NCI-H2196 treated with DMSO at 0.1 percent for 48 hours (cell line): Measurements from ENCODE around the gene BPIFB6.
"Not testable (repeated sequence)": the region's sequence is repeated elsewhere in the genome, so short reads cannot be mapped to it uniquely, and the experiment has no call there.

Source experiments
- DNase-seq: peaks from one replicate; lab custom pipeline; 2025; ENCODE audit not compliant: unreplicated experiment; lab: John Stamatoyannopoulos, UW

The BPIFB6 gene

DNA sequence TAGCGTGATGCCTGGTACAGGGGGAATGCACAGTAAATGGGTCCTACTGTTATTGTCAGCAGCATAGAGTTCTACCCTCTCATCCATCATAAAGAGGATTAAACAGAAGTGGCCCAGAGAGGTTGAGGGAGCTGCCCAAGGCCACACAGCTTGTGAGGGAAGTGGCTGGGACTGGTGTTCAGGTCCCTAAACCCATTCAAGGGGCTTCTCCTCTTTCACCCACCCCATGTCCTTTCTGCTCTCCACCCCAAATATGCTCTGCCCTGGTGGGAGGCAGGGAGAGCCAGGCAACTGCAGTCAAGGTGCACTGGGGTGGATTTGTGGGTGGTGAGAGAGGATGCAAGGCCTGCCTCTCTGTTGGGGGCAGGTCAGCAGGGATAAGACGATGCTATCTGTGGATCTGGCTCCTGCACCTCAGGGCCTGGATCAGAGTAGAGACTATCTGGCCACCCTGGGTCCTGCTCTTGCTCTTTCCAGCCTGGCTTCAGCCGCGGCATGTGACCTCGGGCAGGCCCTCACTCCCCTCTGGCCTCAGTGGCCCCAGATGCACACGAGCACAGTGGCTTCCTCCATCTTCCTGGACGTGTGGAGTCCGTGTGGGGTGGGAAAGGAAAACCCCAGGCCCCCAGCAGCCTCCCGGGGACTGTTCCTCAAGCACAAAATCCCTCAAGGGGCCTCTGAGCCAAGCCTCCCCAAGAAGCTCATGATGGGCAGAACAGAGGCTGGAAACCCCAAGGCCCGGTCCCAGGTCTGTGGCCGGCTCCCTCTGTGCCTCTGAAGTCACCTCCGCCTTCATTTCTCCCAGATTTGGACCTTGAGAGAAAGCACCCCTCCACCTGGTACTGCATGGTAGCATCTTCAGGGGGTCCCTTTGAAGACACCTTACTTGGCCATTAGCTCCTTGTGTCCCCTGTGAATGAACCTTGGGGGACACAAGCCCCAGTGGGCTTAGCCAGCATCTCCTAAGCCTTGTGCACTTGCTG is 3.4 kb upstream of the BPIFB6 start:
- no peak for DNase-seq

DNA sequence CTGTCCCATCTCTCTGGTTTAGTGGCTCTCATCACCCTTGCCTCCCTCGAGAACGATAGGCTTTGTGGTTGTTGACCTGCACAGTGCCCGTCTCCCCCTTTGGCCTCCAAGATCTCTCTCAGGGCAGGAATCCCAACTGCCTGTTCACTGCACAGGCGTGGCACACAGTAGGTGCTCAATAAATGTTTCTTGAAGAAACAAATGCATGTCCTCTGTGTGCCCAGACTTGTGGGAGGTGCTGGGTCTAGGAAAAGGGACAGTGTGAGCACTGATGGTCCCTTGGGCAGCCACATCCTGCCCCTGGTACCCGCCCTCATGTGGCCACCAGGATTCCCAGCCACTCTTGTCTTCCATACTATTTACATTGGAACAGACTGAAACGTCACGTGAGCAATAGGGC is 2.6 kb upstream of the BPIFB6 start:
- no peak for DNase-seq

DNA sequence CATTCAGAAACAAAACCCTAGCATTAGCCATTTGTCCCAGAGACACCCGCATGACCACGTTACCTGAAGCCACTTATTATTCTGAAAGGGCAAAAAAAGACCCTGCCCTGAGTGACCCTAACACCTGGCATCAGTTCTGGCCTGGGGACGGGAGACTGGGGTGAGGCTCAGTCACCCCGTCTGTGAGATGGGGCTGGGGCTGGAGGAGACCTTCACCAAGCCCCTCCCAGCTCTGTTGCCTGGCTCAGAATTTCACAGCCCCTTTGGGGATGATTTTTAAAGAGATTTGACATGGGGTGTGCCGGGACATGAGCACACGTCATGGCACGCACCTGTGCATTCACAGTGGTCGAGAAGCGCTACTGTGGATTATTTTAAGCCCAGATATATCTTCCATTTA is 1.4 kb upstream of the BPIFB6 start:
- no peak for DNase-seq

DNA sequence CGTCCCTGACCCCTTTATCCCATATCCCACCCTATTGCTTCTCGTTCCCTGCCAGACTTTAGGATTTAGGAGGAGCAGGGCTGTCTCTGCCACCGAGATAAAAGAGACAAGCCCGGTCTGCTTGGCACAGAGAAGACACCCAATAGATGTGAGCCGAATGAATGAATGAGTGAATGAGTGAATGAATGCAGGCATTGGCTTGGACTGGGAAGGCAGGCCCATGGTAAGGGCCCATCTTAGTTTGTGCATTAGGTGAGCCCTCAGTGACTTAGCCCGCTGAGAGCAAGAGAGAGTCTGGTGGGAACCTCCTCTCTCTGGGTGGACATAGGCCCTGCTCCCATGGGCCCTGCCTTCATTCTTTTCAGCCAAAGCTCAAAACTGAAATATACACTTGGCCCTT is 879 bp upstream of the BPIFB6 start:
- DNase-seq, result no peak

DNA sequence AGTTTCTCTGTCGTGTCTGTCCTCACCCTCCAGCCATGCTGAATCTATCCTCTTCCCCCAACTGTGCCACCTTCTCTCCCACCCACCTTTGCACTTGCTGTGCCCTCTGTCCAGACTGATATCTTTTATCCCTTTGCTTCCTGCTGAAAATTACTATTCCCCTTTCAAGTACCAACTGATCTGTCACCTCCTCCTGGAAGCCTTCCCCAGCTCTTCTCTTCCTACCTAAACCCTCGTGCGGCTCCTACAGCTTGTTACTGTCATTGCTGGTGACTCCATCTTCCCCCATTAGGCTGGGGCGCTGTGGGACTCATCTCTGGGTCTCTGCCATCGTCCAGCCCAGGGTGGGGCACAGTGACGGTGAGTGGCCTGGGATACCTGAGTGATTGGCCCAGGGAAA is 1.1 kb downstream of the BPIFB6 start:
- DNase-seq, result no peak

DNA sequence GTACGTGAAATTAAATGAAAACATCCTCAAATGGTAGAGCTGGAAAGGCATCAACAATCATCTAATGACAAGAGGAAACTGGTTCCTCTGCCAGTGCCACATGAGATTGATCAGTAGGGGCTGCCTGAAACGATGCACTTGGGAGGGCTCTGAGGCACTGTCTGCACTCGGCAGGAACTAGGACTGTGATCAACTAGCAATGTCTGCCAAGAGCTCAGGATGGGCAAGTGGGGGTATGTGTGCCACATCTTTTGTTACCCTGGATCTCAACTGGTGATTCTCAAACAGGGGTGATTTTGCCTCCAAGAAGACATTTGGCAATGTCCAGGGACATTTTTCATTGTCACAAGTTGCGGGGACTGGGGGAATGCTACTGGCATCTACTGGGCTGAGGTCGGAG is 1.9 kb downstream of the BPIFB6 start:
- no peak for DNase-seq

DNA sequence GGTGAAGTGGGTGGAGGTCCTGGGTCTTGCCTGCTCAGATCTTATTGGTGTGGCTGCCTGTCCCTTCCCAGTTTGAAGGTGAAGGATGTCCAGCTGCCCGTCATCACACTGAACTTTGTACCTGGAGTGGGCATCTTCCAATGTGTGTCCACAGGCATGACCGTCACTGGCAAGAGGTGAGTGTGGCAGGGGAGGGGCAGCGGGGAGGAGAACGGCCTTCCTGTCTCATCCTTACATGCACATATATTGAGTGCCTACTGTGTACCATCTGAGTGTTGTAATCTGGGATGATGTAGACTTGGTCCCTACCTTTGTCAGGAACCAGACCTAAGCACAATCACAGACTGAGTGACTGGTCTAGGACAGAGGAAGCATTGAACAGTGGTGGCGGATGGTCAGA is 2.7 kb downstream of the BPIFB6 start:
- DNase-seq, result no peak

DNA sequence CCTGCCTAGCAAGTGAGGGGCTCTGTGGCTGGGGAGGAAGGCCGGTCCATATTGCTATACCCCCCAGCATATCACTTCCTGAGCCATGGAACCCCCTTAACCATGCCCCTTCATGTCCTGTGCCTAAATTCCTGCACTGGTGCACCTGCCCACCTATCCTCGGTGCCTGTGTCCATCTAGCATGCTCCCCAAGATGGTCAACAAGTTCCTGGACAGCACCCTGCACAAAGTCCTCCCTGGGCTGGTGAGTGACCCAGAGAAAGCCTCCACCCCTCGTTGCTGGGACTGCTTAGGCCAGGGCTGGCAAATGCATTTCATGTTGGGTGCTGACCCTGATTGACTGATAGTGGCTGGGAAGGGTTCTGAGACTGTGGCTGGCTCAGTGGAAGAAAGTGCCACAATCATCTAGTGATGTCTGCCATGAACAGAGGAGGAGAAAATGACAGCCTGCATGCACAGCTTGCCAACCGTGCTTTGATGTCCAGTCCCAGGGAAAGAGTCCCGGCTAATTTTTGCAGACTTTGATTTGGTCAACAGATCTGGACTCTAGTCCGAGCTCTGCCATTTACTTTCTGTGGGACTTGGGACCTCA is 3.5 kb downstream of the BPIFB6 start:
- no peak for DNase-seq

DNA sequence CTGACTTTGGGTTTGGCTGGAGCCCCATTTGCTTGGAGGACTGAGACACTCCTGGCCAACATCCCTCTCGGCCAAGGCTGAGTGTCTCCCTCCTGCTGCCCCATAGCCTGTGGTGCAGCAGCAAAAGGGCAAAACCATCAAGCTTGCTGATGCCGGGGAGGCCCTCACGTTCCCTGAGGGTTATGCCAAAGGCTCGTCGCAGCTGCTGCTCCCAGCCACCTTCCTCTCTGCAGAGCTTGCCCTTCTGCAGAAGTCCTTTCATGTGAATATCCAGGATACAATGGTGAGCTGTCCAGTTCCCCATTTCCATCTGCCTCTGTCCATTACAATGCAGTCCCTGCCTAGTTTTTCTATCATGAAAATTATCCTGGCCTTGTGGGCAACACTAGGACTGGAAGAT is 6.0 kb downstream of the BPIFB6 start:
- DNase-seq, result no peak

DNA sequence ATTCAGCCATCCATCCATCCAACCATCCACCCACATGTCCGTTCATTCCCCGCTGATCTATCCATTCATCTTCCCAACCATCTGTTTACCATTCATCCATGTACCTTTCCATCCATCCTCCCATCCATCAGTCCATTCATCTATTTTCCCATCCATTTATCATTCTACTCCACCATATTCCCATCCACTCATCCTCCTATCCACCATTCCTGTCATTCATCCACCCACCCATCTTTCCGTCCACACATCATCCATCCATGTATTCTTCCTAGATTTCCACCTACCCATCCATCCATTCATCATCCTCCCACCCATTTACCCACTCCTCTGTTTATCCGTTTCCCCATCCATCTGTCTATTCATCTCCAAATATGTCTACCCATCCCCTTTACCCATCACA is 6.8 kb downstream of the BPIFB6 start:
- no peak for DNase-seq

DNA sequence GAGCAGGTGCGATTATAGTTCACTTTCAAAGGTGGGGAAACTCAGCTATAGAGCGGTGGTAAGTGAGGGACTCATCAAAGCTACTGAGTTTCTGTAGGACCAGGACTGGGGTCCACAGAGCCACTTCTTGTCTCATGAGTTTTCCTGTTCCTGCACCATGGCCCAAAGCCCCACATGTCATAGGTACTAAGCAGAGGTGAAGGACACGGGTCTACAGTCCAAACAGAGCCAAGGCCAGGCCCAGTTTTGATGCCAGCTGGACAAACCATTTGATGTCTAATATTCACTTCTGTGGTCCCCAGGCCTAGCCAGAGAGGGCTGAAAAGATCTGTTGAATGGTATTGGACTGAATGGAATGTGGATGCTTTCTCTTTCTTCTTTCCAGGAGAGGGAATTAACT is 11.0 kb downstream of the BPIFB6 start:
- no peak for DNase-seq

DNA sequence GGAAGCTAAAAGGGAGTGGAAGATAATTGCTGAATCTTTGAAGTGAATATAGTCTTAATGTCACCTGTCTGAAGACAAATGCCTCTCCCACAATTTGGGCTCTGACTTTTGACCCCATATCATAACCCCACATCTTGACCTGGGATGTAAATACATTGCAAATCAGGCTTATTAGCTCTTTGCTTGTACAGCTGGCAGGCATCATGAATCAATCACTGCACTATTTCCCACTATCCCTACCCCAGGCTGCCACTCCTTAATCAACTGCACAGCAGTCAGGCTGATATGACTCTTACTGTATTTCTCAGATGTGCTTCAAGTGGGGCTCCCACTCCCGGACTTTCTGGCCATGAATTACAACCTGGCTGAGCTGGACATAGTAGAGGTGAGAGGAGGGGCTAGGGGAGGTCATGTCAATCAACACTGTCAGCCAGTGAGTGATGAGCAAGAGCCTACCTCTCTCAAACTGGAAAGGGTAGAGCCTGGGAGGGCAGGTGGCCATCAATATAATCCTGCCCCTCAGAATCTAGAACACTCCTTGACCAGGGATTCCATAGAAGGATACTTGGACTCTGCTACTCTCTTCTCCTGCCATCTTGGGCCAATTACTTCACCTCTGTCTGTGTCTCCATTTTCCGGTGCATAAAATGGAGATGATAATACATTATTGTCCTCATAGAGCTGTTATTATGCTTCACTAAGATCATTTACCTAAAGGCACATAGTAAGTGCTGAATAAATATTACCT is 11.7 kb downstream of the BPIFB6 start:
- no peak for DNase-seq

DNA sequence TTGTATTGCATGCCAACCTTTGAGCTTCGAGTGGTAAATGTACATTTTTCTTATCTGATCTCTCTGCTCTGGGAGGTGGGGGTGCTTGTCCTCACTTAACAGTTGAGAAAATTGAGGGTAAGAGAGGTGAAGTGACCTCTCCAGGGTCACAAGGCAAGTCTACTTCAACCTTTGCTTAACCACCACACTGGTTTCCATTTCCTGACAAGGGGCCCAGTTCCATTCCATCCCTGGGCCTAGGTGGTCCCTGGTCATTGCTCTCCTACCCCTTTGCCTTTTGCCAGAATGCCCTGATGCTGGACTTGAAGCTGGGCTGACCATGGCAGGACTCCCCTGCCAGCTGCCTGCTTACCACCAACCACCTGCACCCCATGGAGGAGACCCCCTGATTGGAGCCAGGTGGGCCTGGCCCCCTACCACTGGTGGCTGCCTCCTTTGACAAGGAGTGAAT is 12.3 kb downstream of the BPIFB6 start:
- no peak for DNase-seq

DNA sequence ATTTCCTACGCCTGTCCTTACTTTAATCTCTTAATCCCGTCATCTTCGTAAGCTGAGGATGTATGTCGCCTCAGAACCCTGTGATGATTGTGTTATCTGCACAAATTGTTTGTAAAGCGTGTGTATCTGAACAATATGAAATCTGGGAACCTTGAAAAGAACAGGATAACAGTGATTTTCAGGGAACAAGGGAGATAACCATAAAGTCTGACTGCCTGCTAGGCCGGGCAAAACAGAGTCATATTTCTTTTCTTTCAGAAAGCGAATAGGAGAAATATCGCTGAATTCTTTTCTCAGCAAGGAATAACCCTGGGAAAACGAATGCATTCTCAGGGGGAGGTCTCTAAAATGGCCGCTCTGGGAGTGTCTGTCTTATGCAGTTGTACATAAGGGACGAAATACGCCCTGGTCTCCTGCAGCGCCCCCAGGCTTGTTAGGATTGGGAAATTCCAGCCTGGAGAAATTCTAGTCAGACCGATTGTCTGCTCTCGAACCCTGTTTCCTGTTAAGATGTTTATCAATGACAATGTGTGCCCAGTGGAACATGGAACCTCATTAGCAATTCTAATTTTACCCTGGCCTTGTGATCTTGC is 13.8 kb downstream of the BPIFB6 start:
- not testable (repeated sequence) for DNase-seq

DNA sequence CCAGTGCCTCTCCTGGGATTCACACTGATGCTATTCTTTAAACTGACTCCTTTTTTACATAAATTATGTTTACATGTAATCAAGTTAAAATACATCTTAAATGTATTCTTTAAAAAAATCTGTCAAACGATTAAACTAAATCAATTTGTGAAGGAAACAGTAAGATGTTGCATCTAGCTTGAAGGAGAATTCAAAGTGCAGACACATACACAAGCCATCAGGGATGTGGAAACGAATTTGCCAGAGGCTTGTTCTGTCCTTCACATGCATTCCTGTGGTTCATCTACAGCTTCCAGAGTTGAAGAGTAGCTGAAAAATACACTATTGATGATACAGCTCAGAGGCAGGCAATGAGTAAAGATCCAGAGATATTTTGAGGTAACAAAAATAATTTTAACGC is 15.0 kb downstream of the BPIFB6 start:
- no peak for DNase-seq

DNA sequence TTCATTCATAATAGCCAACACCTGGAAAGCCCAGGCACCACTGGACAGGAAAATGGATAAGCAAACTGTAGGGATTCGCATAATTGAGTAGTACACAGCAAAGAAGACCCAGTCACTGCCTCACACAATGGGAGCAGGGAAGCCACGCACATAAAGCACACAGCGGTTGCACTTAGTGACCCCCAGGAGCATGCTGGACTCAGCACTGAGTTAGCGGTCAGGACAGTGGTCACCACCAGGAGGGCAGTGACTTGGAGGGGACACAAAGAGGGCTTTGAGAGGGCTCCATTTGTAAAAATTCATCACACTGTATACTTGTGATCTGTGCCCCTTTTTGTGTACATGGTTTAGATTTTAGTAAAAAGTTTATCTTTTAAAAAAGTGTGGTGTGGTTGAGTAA is 19.9 kb downstream of the BPIFB6 start:
- no peak for DNase-seq

DNA sequence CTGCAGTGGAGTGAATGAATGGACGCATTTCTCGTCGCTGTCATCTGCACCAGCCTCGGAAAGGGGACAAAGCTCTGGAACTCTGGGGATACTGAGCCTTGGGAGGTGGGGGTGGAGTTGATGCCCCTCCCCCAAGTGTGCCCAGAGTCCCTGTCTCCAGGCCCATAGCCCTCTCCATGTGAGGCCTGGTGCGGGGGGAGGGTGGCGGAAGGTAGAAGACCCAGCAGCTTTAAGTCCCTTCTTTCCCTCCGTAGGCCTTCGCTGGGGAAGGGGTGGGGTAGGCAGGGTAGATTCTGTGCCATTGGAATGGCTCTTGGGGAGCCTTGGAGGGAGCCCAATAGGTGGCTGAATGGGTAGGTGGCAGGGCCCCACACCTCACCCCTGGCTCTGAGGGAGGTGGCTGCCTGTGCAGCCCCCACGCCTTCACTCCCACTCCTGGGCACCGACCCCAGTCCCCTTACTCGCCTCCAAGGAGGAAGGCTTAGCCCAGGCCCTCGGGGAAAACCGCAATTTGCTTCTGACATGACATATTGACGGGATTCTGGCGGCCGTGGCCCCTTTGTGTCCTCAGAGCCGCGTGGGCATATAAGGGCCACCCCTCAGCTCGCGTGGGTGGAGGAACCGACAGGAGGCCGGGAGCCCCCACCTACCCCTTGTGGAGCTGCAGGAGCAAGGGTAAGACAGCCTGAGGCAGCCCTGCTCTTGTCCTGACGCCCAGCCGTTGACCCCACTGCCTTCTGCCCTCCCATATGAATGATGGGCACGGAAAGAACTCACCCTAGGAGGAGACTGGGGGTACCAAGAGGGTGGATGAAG is 22.1 kb downstream of the BPIFB6 start, which contains the start of gene BPIFB3:
Gene BPIFB3 (plus strand): TSS at position 613 of the 816 bp plus-strand sequence. CDS start 1,533 bp downstream, outside the sequence.
- DNase-seq, result no peak

DNA sequence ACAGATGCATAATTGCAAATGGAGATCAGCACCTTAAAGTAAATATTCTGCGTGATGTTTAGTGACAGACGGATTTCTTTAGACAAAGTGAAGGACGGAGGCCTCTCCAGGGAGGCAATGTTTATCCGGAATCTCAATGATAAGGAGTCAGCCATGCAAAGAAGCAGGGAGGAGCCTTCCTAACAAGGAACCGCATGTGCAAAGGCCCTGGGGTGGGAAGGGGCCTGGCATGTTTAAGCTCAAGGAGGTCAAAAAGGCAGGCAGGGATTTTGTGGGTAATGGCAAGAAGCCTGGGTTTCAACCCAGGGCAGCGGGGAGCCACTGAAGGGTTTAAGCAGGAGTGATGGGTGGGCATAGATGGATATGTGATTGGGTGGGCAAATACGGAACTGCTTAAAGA is 22.9 kb downstream of the BPIFB6 start:
- DNase-seq, result no peak

DNA sequence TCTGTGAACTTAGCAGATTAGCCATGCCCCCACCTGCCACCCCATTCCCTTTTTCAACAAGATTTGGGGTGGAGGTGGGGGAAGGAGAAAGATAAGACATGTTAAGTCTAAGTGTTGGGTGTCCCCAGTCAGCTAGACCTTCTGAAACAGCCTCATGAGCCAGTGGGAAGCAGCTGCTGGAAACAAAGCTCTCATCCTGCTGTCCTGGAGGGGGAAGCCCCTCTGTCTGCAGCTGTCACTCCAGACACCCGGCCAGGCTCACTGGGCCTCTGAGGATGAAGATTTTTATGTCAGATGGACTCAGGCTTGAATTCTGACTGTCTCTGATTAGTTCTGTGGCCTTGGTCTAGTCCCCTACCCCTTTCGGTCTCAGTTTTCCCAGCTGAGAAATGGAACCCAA is 23.3 kb downstream of the BPIFB6 start:
- no peak for DNase-seq

DNA sequence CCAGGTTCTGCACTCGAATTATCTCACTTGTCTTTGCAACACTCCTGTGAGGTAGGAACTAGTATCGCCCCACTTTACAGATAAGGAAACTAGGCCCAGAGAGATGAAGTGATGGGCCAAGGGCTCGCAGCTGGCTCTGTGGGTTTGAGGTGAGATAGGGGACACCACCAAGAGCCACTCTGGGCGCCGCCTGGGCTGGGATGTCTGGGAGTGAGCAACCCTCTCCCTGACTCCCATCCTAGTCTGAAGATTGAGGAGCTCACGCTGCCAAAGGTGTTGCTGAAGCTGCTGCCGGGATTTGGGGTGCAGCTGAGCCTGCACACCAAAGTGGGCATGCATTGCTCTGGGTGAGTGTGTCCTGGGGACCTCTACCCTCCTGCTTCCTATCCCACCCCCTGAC is 27.7 kb downstream of the BPIFB6 start:
- no peak for DNase-seq
